HepG2 (cell line): ENCODE measurements around the gene KCND1. TPM values are rescaled to one million over a fixed set of nuclear protein-coding genes. Genes with fewer than 3 reads are reported as not detected.

ENCODE experiments used
- ATAC-seq: fragments of 200-7000 bp; cut with Tn5 transposase; 3 replicates; pipeline ENCODE4 v1.9.1; 2020; ENCODE audit warnings: mild to moderate bottlenecking, moderate library complexity
- BruUV-seq: library from RNA; stranded (reverse); fragments of 400-500 nt; replicated peaks from 2 replicates; lab custom pipeline; 2021; lab: Mats Ljungman, UMichigan
- CTCF ChIA-PET: fragments of 300-600 bp; formaldehyde crosslinking; extraction: SDS; loops from one replicate; lab custom pipeline; 2021; ENCODE audit warnings: low total read pairs, inconsistent platforms, low intra/inter-chr PET ratio; lab: Yijun Ruan, JAX
- POLR2A ChIA-PET: fragments of 350-600 bp; sonication (Branson Sonifier 250); formaldehyde crosslinking; loops from one replicate; lab custom pipeline; 2020; ENCODE audit warnings: antibody characterized with exemption, inconsistent platforms; lab: Yijun Ruan, JAX
- DNase-seq: peaks from one replicate; pipeline ENCODE4 v3.0.0-alpha.2; 2015; ENCODE audit warnings: low spot score
- FAIRE-seq: peaks from 3 replicates; lab custom pipeline; 2011; peaks lifted over from hg19 to GRCh38; lab: Jason Lieb, UNC
- H2AFZ ChIP-seq: one replicate; pipeline ENCODE4 v1.6.1; 2011; ENCODE audit warnings: low read length, inconsistent platforms
- H3K27ac ChIP-seq: fragments of 300-600 bp; 3 replicates; pipeline ENCODE4 v1.8.0; 2011; ENCODE audit warnings: mixed run types, mild to moderate bottlenecking, mixed read lengths, low read length, inconsistent platforms; ENCODE audit not compliant: insufficient read depth; ENCODE audit errors: extremely low read length
- H3K27me3 ChIP-seq, 2 experiments: fragments of 200-600 bp in 1 of 2; 2 replicates in 1 of 2; 3 replicates in 1 of 2; pipeline versions ENCODE4 v1.6.0 to v1.8.0; 2011; ENCODE audit warnings: low read length in 2 of 2, mild to moderate bottlenecking in 2 of 2, moderate library complexity in 2 of 2, inconsistent platforms in 1 of 2; ENCODE audit not compliant: insufficient read depth in 2 of 2, control insufficient read depth in 1 of 2
- H3K36me3 ChIP-seq, 2 experiments: fragments of 200-600 bp in 1 of 2; replicated peaks in 1 of 2; 2 replicates in 1 of 2; 3 replicates in 1 of 2; pipeline versions ENCODE4 v1.5.1 to v1.8.0; 2011; ENCODE audit warnings: low read length in 2 of 2, inconsistent platforms in 1 of 2; ENCODE audit not compliant: insufficient read depth in 2 of 2, control insufficient read depth in 1 of 2
- H3K4me1 ChIP-seq: 2 replicates; pipeline ENCODE4 v1.5.1; 2012; ENCODE audit warnings: low read length, inconsistent platforms; ENCODE audit not compliant: insufficient read depth
- H3K4me2 ChIP-seq: 2 replicates; pipeline ENCODE4 v1.6.0; 2011; ENCODE audit warnings: low read depth, low read length, inconsistent platforms
- H3K4me3 ChIP-seq, 3 experiments: fragments of 200-600 bp in 1 of 3; sonication (generic), shearing (Covaris generic) in 1 of 3; replicated peaks in 1 of 3; 2 replicates each; pipeline ENCODE4 v1.5.1; 2011 to 2016; ENCODE audit warnings: low read length in 3 of 3, inconsistent platforms in 2 of 3, low read depth in 2 of 3, mild to moderate bottlenecking in 2 of 3, control low read depth in 1 of 3, mixed read lengths in 1 of 3; ENCODE audit not compliant: insufficient read depth in 1 of 3
- H3K79me2 ChIP-seq: one replicate; pipeline ENCODE4 v1.6.1; 2011; ENCODE audit warnings: low read length, inconsistent platforms; ENCODE audit not compliant: insufficient read depth
- H3K9ac ChIP-seq: 2 replicates; pipeline ENCODE4 v1.6.0; 2011; ENCODE audit warnings: mild to moderate bottlenecking, low read depth, low read length, inconsistent platforms; ENCODE audit not compliant: insufficient read depth
- H3K9me3 ChIP-seq: 2 replicates; pipeline ENCODE4 v1.5.1; 2012; ENCODE audit warnings: mild to moderate bottlenecking, low read length
- H4K20me1 ChIP-seq: 2 replicates; pipeline ENCODE4 v1.6.0; 2011; ENCODE audit warnings: inconsistent platforms, mild to moderate bottlenecking, low read length, moderate library complexity; ENCODE audit not compliant: insufficient read depth
- ATF7 ChIP-seq, 2 experiments: fragments of 450-650 bp in 1 of 2; sonication (generic) in 1 of 2; formaldehyde crosslinking in 1 of 2; IDR thresholded peaks; 2 replicates each; pipeline versions ENCODE4 v1.4.0 to v1.6.1; 2016 to 2020; ENCODE audit warnings: antibody characterized with exemption in 1 of 2, mild to moderate bottlenecking in 1 of 2, missing genetic modification reagents in 1 of 2
- DNMT3B ChIP-seq: conservative IDR thresholded peaks from 2 replicates; pipeline ENCODE4 v1.6.1; 2016; ENCODE audit warnings: missing biosample characterization, control low read depth
- HOXA3 ChIP-seq: sonication (generic); formaldehyde crosslinking; IDR thresholded peaks from 2 replicates; pipeline ENCODE4 v1.5.0; 2020; ENCODE audit warnings: missing genetic modification reagents
- IRX3 ChIP-seq: sonication (generic); formaldehyde crosslinking; IDR thresholded peaks from 2 replicates; pipeline ENCODE4 v1.8.1; 2023; ENCODE audit warnings: mild to moderate bottlenecking, low read depth, missing genetic modification reagents, borderline replicate concordance
- MTF2 ChIP-seq: sonication (generic); formaldehyde crosslinking; IDR thresholded peaks from 2 replicates; pipeline ENCODE4 v1.5.0; 2020; ENCODE audit warnings: missing genetic modification reagents, borderline replicate concordance
- ZNF12 ChIP-seq: sonication (generic); formaldehyde crosslinking; IDR thresholded peaks from 2 replicates; pipeline ENCODE4 v1.5.0; 2020; ENCODE audit warnings: missing genetic modification reagents
- ZNF264 ChIP-seq: sonication (generic); formaldehyde crosslinking; IDR thresholded peaks from 2 replicates; pipeline ENCODE4 v1.4.0; 2020; ENCODE audit warnings: missing genetic modification reagents
- ZNF891 ChIP-seq: sonication (generic); formaldehyde crosslinking; IDR thresholded peaks from 2 replicates; pipeline ENCODE4 v1.5.0; 2020; ENCODE audit warnings: mild to moderate bottlenecking, missing genetic modification reagents
- WGBS: methylation state at CpG from one replicate; pipeline ENCODE4 v1.1.6; 2017; ENCODE audit warnings: low lambda C conversion rate; 5-methylcytosine and 5-hydroxymethylcytosine counted together
- in situ Hi-C: cut with HindIII; loops from 2 replicates; pipeline ENCODE4 v1.10.0; 2017; ENCODE audit warnings: low pct_unique_long_range_greater_than_20kb; ENCODE audit not compliant: extremely low pct_ligation_motif_present
- intact Hi-C: fragments of 100-400 bp; cut with micrococcal nuclease; formaldehyde crosslinking; loops from one replicate; pipeline ENCODE4 v1.10.0; 2022; ENCODE audit not compliant: unreplicated experiment
- polyA plus RNA-seq, 8 experiments: library from polyadenylated mRNA; depleted of rRNA in 3 of 8; stranded (reverse) in 7 of 8; unstranded in 1 of 8; fragments of >200 nt; fragmentation: Illumina TruSeq in 4 of 8; extraction: Trizol in 4 of 8; gene quantifications; 2 replicates each; pipeline versions ENCODE4 v1.2.1 to v1.2.3, GENCODE V29; 2011 to 2016; ENCODE audit warnings: low read depth in 4 of 8, missing spikeins in 1 of 8, mixed read lengths in 1 of 8; ENCODE audit not compliant: insufficient read depth in 1 of 8
- total RNA-seq, 5 experiments: library from RNA; depleted of rRNA; stranded (reverse); fragments of >200 nt; fragmentation: Illumina TruSeq; extraction: Trizol; gene quantifications; 2 replicates each; pipeline ENCODE4 v1.2.3, GENCODE V29; 2016; ENCODE audit warnings: low read depth in 1 of 5

KCND1 gene
- total and polyA plus RNA-seq, 2 of the 13 experiments (the other 11 are each of a cell fraction or from before 2014, with no cell fraction given) = 0.07 to 0.30 TPM

GRCh38 chrX:48966796-48967579, 4.7 kb downstream of the KCND1 start:
- 83% methylated on average over 2 of the region's 15 CpGs for WGBS
- intact Hi-C loops = no loop called here
- no peak for DNase-seq
- no peak overlapping the region for H3K4me3 ChIP-seq
- TF ChIP-seq ZNF264 (CRISPR knock-in tag) (no peak), ZNF891 (no peak)
- TF ChIP-seq, all 625 proteins: peak for 0
- CTCF ChIA-PET = no interaction called here
- Histone ChIP-seq H3K27ac (no peak overlapping the region), H3K4me1 (peaks cover 16% of the 10 kb centered on the region), H3K27me3 (no peaks in the 10 kb centered on the region), H3K9ac (no peak overlapping the region), H3K4me2 (no peak overlapping the region), H3K9me3 (no peaks in the 10 kb centered on the region), H2AFZ (no peak overlapping the region), H3K79me2 (no peaks in the 10 kb centered on the region), H4K20me1 (no peaks in the 10 kb centered on the region), H3K36me3 (no peaks in the 10 kb centered on the region)
- no TSS peak for BruUV-seq
- in situ Hi-C loops = no loop called here
- ATAC-seq (no peak), FAIRE-seq (no peak)
- POLR2A ChIA-PET = no interaction called here

- TF ChIP-seq MTF2 (CRISPR knock-in tag) (no peak), ZNF12 (CRISPR knock-in tag) (no peak), HOXA3 (CRISPR knock-in tag) (no peak), DNMT3B (CRISPR knock-in tag) (no peak), IRX3 (CRISPR knock-in tag) (no peak), ATF7 (IDR thresholded peaks at IDR 0.05) (no peak), ATF7 (CRISPR knock-in tag; IDR thresholded peaks at IDR 0.05) (no peak)
- ChIA-PET CTCF (no interaction called here), POLR2A (no interaction called here)
- H3K9ac ChIP-seq = no peak overlapping the region
- H3K4me1 ChIP-seq = peaks cover 18% of the 10 kb centered on the region
- no peak overlapping the region for H2AFZ ChIP-seq
- intact Hi-C loops (no loop called here), in situ Hi-C loops (no loop called here)
- no peak overlapping the region for H3K27ac ChIP-seq
- no peak for DNase-seq
- BruUV-seq = no TSS peak
- no peaks in the 10 kb centered on the region for H3K36me3 ChIP-seq
- no peaks in the 10 kb centered on the region for H3K27me3 ChIP-seq
- no peaks in the 10 kb centered on the region for H4K20me1 ChIP-seq
- H3K79me2 ChIP-seq = no peaks in the 10 kb centered on the region
- no CpG with 5 or more reads among the region's 14 CpGs for WGBS
- H3K9me3 ChIP-seq = no peaks in the 10 kb centered on the region
- ATAC-seq = no peak
- no peak overlapping the region for H3K4me3 ChIP-seq
- no peak overlapping the region for H3K4me2 ChIP-seq
- no peak for FAIRE-seq
These were observed 5.7 kb downstream of the KCND1 start for GRCh38 chrX:48965959-48966358.
